Tibial nerve (tissue), 4 donors: Measurements from ENCODE around the gene ADAMTS12.

Experiments used
- CTCF ChIP-seq, 5 experiments: fragments of 200-600 bp in 3 of 5; fragments of 450-650 bp in 2 of 5; sonication (generic) in 3 of 5; IDR thresholded peaks; one replicate each; pipeline ENCODE4 v1.5.1; 2016 to 2019; ENCODE audit warnings: antibody characterized with exemption in 5 of 5, mild to moderate bottlenecking in 3 of 5, moderate library complexity in 2 of 5
- EP300 ChIP-seq, 2 donors: sonication (generic); formaldehyde crosslinking; IDR thresholded peaks; one replicate each; pipeline ENCODE4 v1.6.1; 2017; ENCODE audit warnings: antibody characterized with exemption in 2 of 2, mild to moderate bottlenecking in 1 of 2

DNA sequence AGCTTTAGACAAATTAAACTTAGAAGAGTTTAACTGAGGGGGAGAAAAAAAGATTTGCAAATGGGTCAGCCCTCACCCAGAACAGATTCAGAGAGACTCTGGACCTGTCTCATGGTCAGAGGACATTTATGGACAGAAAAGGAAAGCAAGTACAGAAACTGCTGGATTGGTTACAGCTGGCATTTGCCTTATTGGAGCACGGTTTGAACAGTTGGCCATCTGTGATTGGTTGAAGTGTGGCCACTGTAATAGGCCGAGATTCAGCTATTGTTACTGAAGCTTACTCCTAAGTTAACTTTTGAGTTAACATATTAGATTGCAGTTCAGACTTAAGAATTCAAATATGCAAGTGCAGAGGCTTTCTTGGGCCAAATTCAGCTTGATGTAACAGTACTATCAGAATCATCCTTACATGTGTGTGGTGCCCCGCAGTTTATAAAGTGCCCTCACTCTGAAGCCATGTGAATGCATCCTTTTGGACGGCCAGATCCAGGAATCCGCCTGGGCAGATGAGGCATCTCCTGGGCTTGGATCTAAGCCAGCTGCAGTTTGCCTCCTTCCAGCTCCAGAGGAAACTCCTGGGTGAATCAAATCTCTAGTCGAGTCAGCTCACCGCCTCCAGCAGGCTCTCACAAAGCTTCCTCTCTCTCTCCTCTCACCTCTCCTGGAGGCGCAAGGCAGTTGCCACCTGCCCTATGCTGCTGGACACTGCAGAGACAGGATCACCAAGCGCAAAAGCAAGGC is 165.2 kb downstream of the ADAMTS12 start:
- TF ChIP-seq CTCF (IDR thresholded peaks at IDR 0.05) (no peak), EP300 (IDR thresholded peaks at IDR 0.05) (no peak)
